ENCODE results near the gene TUBB. TPM values are rescaled to one million over a fixed set of nuclear protein-coding genes. Genes with fewer than 3 reads are reported as not detected.
A peak's percentile ranks its signal among the peaks of the same experiment; 100 is the strongest.

The TUBB gene
- total RNA-seq, 1 experiment from 2014 or later = 1,642 TPM

- peaks cover 5% of the 10 kb centered on the region; the same call in 1 of the 2 replicates for H3K9me3 ChIP-seq (replicated peaks)
- peaks cover 27% of the 10 kb centered on the region for H3K4me1 ChIP-seq (replicated peaks)
- peaks cover 98% of the 10 kb centered on the region for H3K36me3 ChIP-seq
- no peak overlapping the region for H3K27ac ChIP-seq
- no peaks in the 10 kb centered on the region for H3K27me3 ChIP-seq (replicated peaks)
- no peak for DNase-seq (ENCODE audit: low read depth in 1 of 2, low spot score in 2 of 2)
- H3K4me3 ChIP-seq = no peak overlapping the region
Measured at GRCh38 chr6:30727920-30728553, 7.9 kb downstream of the TUBB start.

- Histone ChIP-seq H3K4me3 (no peak overlapping the region), H3K4me1 (replicated peaks) (peaks cover 3% of the 10 kb centered on the region), H3K36me3 (peaks cover 97% of the 10 kb centered on the region), H3K27ac (no peak overlapping the region), H3K9me3 (replicated peaks) (peaks cover 2% of the 10 kb centered on the region; the same call in 1 of the 2 replicates), H3K27me3 (replicated peaks) (no peaks in the 10 kb centered on the region)
- no peak for DNase-seq (ENCODE audit: low read depth in 1 of 2, low spot score in 2 of 2)
Measured at GRCh38 chr6:30730601-30731435, 10.7 kb downstream of the TUBB start.

- Histone ChIP-seq H3K36me3 (peaks cover 99% of the 10 kb centered on the region), H3K9me3 (replicated peaks) (no peaks in the 10 kb centered on the region), H3K27ac (no peak overlapping the region), H3K27me3 (replicated peaks) (no peaks in the 10 kb centered on the region), H3K4me1 (replicated peaks) (peaks cover 5% of the 10 kb centered on the region), H3K4me3 (no peak overlapping the region)
- DNase-seq (ENCODE audit: low read depth in 1 of 2, low spot score in 2 of 2) = no peak
Measured at GRCh38 chr6:30732237-30732943, 12.2 kb downstream of the TUBB start.

GRCh38 chr6:30735668-30736314 lies 15.6 kb downstream of the TUBB start:
- Histone ChIP-seq H3K27ac (no peak overlapping the region), H3K27me3 (replicated peaks) (no peaks in the 10 kb centered on the region), H3K36me3 (peaks cover 99% of the 10 kb centered on the region), H3K4me1 (replicated peaks) (peaks cover 32% of the 10 kb centered on the region), H3K9me3 (replicated peaks) (no peaks in the 10 kb centered on the region), H3K4me3 (no peak overlapping the region)
- no peak for DNase-seq (ENCODE audit: low read depth in 1 of 2, low spot score in 2 of 2)

- H3K4me3 ChIP-seq = no peak overlapping the region
- DNase-seq (ENCODE audit: low read depth in 1 of 2, low spot score in 2 of 2) = no peak
- H3K27me3 ChIP-seq (replicated peaks) = no peaks in the 10 kb centered on the region
- H3K36me3 ChIP-seq = peaks cover 94% of the 10 kb centered on the region
- H3K9me3 ChIP-seq (replicated peaks) = no peaks in the 10 kb centered on the region
- no peak overlapping the region for H3K27ac ChIP-seq
- H3K4me1 ChIP-seq (replicated peaks) = peaks cover 44% of the 10 kb centered on the region
Measured at GRCh38 chr6:30738532-30738931, 18.4 kb downstream of the TUBB start.

GRCh38 chr6:30740540-30740870 lies 20.4 kb downstream of the TUBB start:
- no peak overlapping the region for H3K27ac ChIP-seq
- peaks cover 55% of the 10 kb centered on the region for H3K4me1 ChIP-seq (replicated peaks)
- H3K9me3 ChIP-seq (replicated peaks) = no peaks in the 10 kb centered on the region
- peaks cover 83% of the 10 kb centered on the region for H3K36me3 ChIP-seq
- H3K27me3 ChIP-seq (replicated peaks) = no peaks in the 10 kb centered on the region
- no peak for DNase-seq (ENCODE audit: low read depth in 1 of 2, low spot score in 2 of 2)
- no peak overlapping the region for H3K4me3 ChIP-seq

GRCh38 chr6:30741063-30741779 lies 21.1 kb downstream of the TUBB start:
- H3K9me3 ChIP-seq (replicated peaks) = no peaks in the 10 kb centered on the region
- peak overlapping the region; percentile 61; the same call in 1 of the 2 replicates for H3K27ac ChIP-seq
- H3K36me3 ChIP-seq = peaks cover 75% of the 10 kb centered on the region
- no peaks in the 10 kb centered on the region for H3K27me3 ChIP-seq (replicated peaks)
- DNase-seq (ENCODE audit: low read depth in 1 of 2, low spot score in 2 of 2) = peak in 1 of 2 experiments; percentile 18
- H3K4me1 ChIP-seq (replicated peaks) = peaks cover 55% of the 10 kb centered on the region
- peak overlapping the region; percentile 62 for H3K4me3 ChIP-seq

GRCh38 chr6:30741789-30742315 lies 21.7 kb downstream of the TUBB start:
- Histone ChIP-seq H3K27me3 (replicated peaks) (no peaks in the 10 kb centered on the region), H3K4me1 (replicated peaks) (peaks cover 55% of the 10 kb centered on the region), H3K36me3 (peaks cover 69% of the 10 kb centered on the region), H3K4me3 (peak overlapping the region; percentile 62), H3K9me3 (replicated peaks) (no peaks in the 10 kb centered on the region), H3K27ac (peak overlapping the region; percentile 61)
- no peak for DNase-seq (ENCODE audit: low read depth in 1 of 2, low spot score in 2 of 2)

GRCh38 chr6:30742316-30743098 lies 22.4 kb downstream of the TUBB start, which contains the start of gene FLOT1:
Gene FLOT1, minus strand, starts transcription at chr6:30742687. Its CDS starts 498 bp downstream, at chr6:30742189.
- H3K27me3 ChIP-seq (replicated peaks) = no peaks in the 10 kb centered on the region
- no peaks in the 10 kb centered on the region for H3K9me3 ChIP-seq (replicated peaks)
- peak within 1 kb of the TSS; percentile 61 for H3K27ac ChIP-seq
- DNase-seq (ENCODE audit: low read depth in 1 of 2, low spot score in 2 of 2) = peak; percentile 97 to 99
- H3K4me3 ChIP-seq = peak within 1 kb of the TSS; percentile 62
- H3K36me3 ChIP-seq = peaks cover 63% of the 10 kb centered on the region
- H3K4me1 ChIP-seq (replicated peaks) = peaks cover 56% of the 10 kb centered on the region

GRCh38 chr6:30743099-30744053 lies 23.2 kb downstream of the TUBB start:
- Histone ChIP-seq H3K4me3 (peak overlapping the region; percentile 62), H3K9me3 (replicated peaks) (no peaks in the 10 kb centered on the region), H3K36me3 (peaks cover 54% of the 10 kb centered on the region), H3K27me3 (replicated peaks) (no peaks in the 10 kb centered on the region), H3K4me1 (replicated peaks) (peaks cover 56% of the 10 kb centered on the region), H3K27ac (peak overlapping the region; percentile 49)
- no peak for DNase-seq (ENCODE audit: low read depth in 1 of 2, low spot score in 2 of 2)

GRCh38 chr6:30744054-30744805 lies 24.1 kb downstream of the TUBB start, which contains the start of gene IER3:
Gene IER3, minus strand, starts transcription at chr6:30744547. Its CDS starts 29 bp downstream, at chr6:30744518.
- H3K4me3 ChIP-seq = peak within 1 kb of the TSS; percentile 62
- H3K27me3 ChIP-seq (replicated peaks) = no peaks in the 10 kb centered on the region
- H3K36me3 ChIP-seq = peaks cover 45% of the 10 kb centered on the region
- H3K4me1 ChIP-seq (replicated peaks) = peaks cover 61% of the 10 kb centered on the region
- peak; percentile 93 to 96 for DNase-seq (ENCODE audit: low read depth in 1 of 2, low spot score in 2 of 2)
- peak within 1 kb of the TSS; percentile 49 for H3K27ac ChIP-seq
- H3K9me3 ChIP-seq (replicated peaks) = no peaks in the 10 kb centered on the region

All from SJSA1 (cell line).